ENCODE results near the gene NELFB. TPM values are rescaled to one million over a fixed set of nuclear protein-coding genes. Genes with fewer than 3 reads are reported as not detected.
"Not testable (repeated sequence)": the region's sequence is repeated elsewhere in the genome, so short reads cannot be mapped to it uniquely, and the experiment has no call there.

NELFB gene
- total RNA-seq, 1 experiment from 2014 or later: 72.6 TPM

GRCh38 chr9:137236936-137237421 is 18.1 kb upstream of the NELFB start:
- POLR2A ChIA-PET (ENCODE audit: low non-redundant PET): interaction anchor here (0.6 kb wide), 3 partner anchors 8 to 207 kb away, joined by 3 to 7 read pairs (median 7); no protein-coding TSS in a partner anchor
- BruUV-seq (replicated peaks): no TSS peak
- intact Hi-C loops (cut with micrococcal nuclease; ENCODE audit: unreplicated experiment): loop anchor here (5.0 kb wide), 1 partner anchor 190 kb away; the partner anchor contains the start of gene NPDC1

GRCh38 chr9:137237759-137238726 is 17.1 kb upstream of the NELFB start:
- no TSS peak for BruUV-seq (replicated peaks)
- Histone ChIP-seq H3K9me3 (ENCODE audit: low read depth, low read length, poor library complexity, severe bottlenecking) (no peaks in the 10 kb centered on the region), H3K4me1 (ENCODE audit: insufficient read depth, low read length, poor library complexity, severe bottlenecking) (peaks cover 27% of the 10 kb centered on the region), H3K4me3 (ENCODE audit: low read depth, low read length, poor library complexity, severe bottlenecking) (no peak overlapping the region), H3K27me3 (replicated peaks; ENCODE audit: insufficient read depth, low read depth, low read length, poor library complexity) (no peaks in the 10 kb centered on the region), H3K27ac (ENCODE audit: low read depth, low read length, poor library complexity, severe bottlenecking) (peak overlapping the region; percentile 62), H3K36me3 (ENCODE audit: insufficient read depth, low read length, poor library complexity, severe bottlenecking) (peaks cover 15% of the 10 kb centered on the region)
- intact Hi-C loops (cut with micrococcal nuclease; ENCODE audit: unreplicated experiment): loop anchor here (5.0 kb wide), 1 partner anchor 191 kb away; the partner anchor contains the start of gene NPDC1
- CTCF ChIA-PET: interaction anchor here (0.6 kb wide), 1 partner anchor 367 kb away, joined by 3 read pairs; no protein-coding TSS in a partner anchor
- TF ChIP-seq CTCF (conservative IDR thresholded peaks at IDR 0.05; ENCODE audit: low read depth, low read length) (no peak), EZH2 (IDR thresholded peaks at IDR 0.05; ENCODE audit: borderline replicate concordance, low read depth, low read length, poor library complexity, severe bottlenecking) (no peak)
- POLR2A ChIA-PET (ENCODE audit: low non-redundant PET): no interaction called here
- no peak for DNase-seq (ENCODE audit: low spot score)

More at GRCh38 chr9:137236936-137237421, 18.1 kb upstream of the NELFB start:
- Histone ChIP-seq H3K4me3 (ENCODE audit: low read depth, low read length, poor library complexity, severe bottlenecking) (peak overlapping the region; percentile 16), H3K36me3 (ENCODE audit: insufficient read depth, low read length, poor library complexity, severe bottlenecking) (peaks cover 4% of the 10 kb centered on the region), H3K27ac (ENCODE audit: low read depth, low read length, poor library complexity, severe bottlenecking) (peak overlapping the region; percentile 62), H3K4me1 (ENCODE audit: insufficient read depth, low read length, poor library complexity, severe bottlenecking) (peaks cover 17% of the 10 kb centered on the region), H3K27me3 (replicated peaks; ENCODE audit: insufficient read depth, low read depth, low read length, poor library complexity) (no peaks in the 10 kb centered on the region), H3K9me3 (ENCODE audit: low read depth, low read length, poor library complexity, severe bottlenecking) (no peaks in the 10 kb centered on the region)
- no peak for DNase-seq (ENCODE audit: low spot score)
- TF ChIP-seq CTCF (conservative IDR thresholded peaks at IDR 0.05; ENCODE audit: low read depth, low read length): no peak
- CTCF ChIA-PET: interaction anchor here (0.5 to 1.1 kb wide), 27 partner anchors 10 to 446 kb away, joined by 3 to 22 read pairs (median 4); partner anchors contain the start of genes ANAPC2, MAN1B1, NELFB and NPDC1

GRCh38 chr9:137239541-137240200 is 15.5 kb upstream of the NELFB start:
- Histone ChIP-seq H3K36me3 (ENCODE audit: insufficient read depth, low read length, poor library complexity, severe bottlenecking) (peaks cover 24% of the 10 kb centered on the region), H3K4me3 (ENCODE audit: low read depth, low read length, poor library complexity, severe bottlenecking) (peak overlapping the region; percentile 97), H3K27ac (ENCODE audit: low read depth, low read length, poor library complexity, severe bottlenecking) (peak overlapping the region; percentile 98), H3K4me1 (ENCODE audit: insufficient read depth, low read length, poor library complexity, severe bottlenecking) (peaks cover 41% of the 10 kb centered on the region)
- POLR2A ChIA-PET (ENCODE audit: low non-redundant PET): interaction anchor here (1.2 kb wide), 1 partner anchor 12 kb away, joined by 3 read pairs; the partner anchor contains the start of gene RNF224
- CTCF ChIA-PET: interaction anchor here (0.6 kb wide), 1 partner anchor 211 kb away, joined by 5 read pairs; no protein-coding TSS in a partner anchor
- DNase-seq (ENCODE audit: low spot score); H3K9me3 ChIP-seq (ENCODE audit: low read depth, low read length, poor library complexity, severe bottlenecking); H3K27me3 ChIP-seq (replicated peaks; ENCODE audit: insufficient read depth, low read depth, low read length, poor library complexity): not testable (repeated sequence)
- BruUV-seq (replicated peaks): TSS peak; percentile 65
- intact Hi-C loops (cut with micrococcal nuclease; ENCODE audit: unreplicated experiment): loop anchor here (2.0 to 5.0 kb wide), 2 partner anchors 39 to 192 kb away; partner anchors contain the start of genes NPDC1 and TPRN
